Renal cortex interstitium (tissue), 15 donors: ENCODE results near the gene B3GALT2. TPM values are rescaled to one million over a fixed set of nuclear protein-coding genes. Genes with fewer than 3 reads are reported as not detected.
"Not testable (repeated sequence)": the region's sequence is repeated elsewhere in the genome, so short reads cannot be mapped to it uniquely, and the experiment has no call there.

ENCODE experiments used
- DNase-seq, 11 donors: peaks; one replicate each; pipeline ENCODE4 v3.0.0-alpha.2; 2013; ENCODE audit warnings: low read depth in 9 of 11, low spot score in 4 of 11; ENCODE audit errors: extremely low read depth in 1 of 11
- long read RNA-seq, 16 experiments: transcript quantifications; one replicate each; lab custom pipeline, GENCODE V29; 2026
- polyA plus RNA-seq, 3 donors: library from polyadenylated mRNA; unstranded; fragments of 120-200 nt; gene quantifications; one replicate each; pipeline ENCODE4 v1.2.1, GENCODE V29; 2013; ENCODE audit not compliant: insufficient read length in 3 of 3

The B3GALT2 gene
- 10 to 100 TPM; 14.0 to 16.2 (median 15.1) TPM for polyA plus RNA-seq
- long read RNA-seq, donor 1, transcript B3GALT2-201 (2 exons, 3,274 nt), result major isoform, 5 of 5 reads
- long read RNA-seq, donor 1, partial matches to known transcripts, result 0 of 5 reads
- long read RNA-seq, donor 1, other reads (novel, unspliced or antisense), result 0 of 5 reads
- long read RNA-seq, donor 2, partial matches to known transcripts, result 0 of 4 reads
- long read RNA-seq, donor 2, other reads (novel, unspliced or antisense), result 0 of 4 reads
- long read RNA-seq, donor 3, transcript B3GALT2-201 (2 exons, 3,274 nt), result major isoform, 11 of 23 reads
- long read RNA-seq, donor 3, partial matches to known transcripts, result 12 of 23 reads
- long read RNA-seq, donor 3, other reads (novel, unspliced or antisense), result 0 of 23 reads
- long read RNA-seq, donor 4, partial matches to known transcripts, result 0 of 2 reads
- long read RNA-seq, donor 4, other reads (novel, unspliced or antisense), result 0 of 2 reads
- long read RNA-seq, donor 5, result 0 reads
- long read RNA-seq, donor 6, partial matches to known transcripts, result 75 of 85 reads
- long read RNA-seq, donor 6, other reads (novel, unspliced or antisense), result 6 of 85 reads
- long read RNA-seq, donor 7, transcript B3GALT2-201 (2 exons, 3,274 nt), result major isoform, 6 of 6 reads
- long read RNA-seq, donor 7, partial matches to known transcripts, result 0 of 6 reads
- long read RNA-seq, donor 7, other reads (novel, unspliced or antisense), result 0 of 6 reads
- long read RNA-seq, donor 8, transcript B3GALT2-201 (2 exons, 3,274 nt), result major isoform, 7 of 7 reads
- long read RNA-seq, donor 8, partial matches to known transcripts, result 0 of 7 reads
- long read RNA-seq, donor 8, other reads (novel, unspliced or antisense), result 0 of 7 reads
- long read RNA-seq, donor 9, transcript B3GALT2-201 (2 exons, 3,274 nt), result major isoform, 8 of 8 reads
- long read RNA-seq, donor 9, partial matches to known transcripts, result 0 of 8 reads
- long read RNA-seq, donor 9, other reads (novel, unspliced or antisense), result 0 of 8 reads
- long read RNA-seq, donor 10, partial matches to known transcripts, result 0 of 2 reads
- long read RNA-seq, donor 10, other reads (novel, unspliced or antisense), result 0 of 2 reads
- long read RNA-seq, donor 11, result 0 reads
- long read RNA-seq, donor 12, partial matches to known transcripts, result 0 of 4 reads
- long read RNA-seq, donor 12, other reads (novel, unspliced or antisense), result 0 of 4 reads
- long read RNA-seq, donor 13, transcript B3GALT2-201 (2 exons, 3,274 nt), result major isoform, 13 of 13 reads
- long read RNA-seq, donor 13, partial matches to known transcripts, result 0 of 13 reads
- long read RNA-seq, donor 13, other reads (novel, unspliced or antisense), result 0 of 13 reads
- long read RNA-seq, donor 14, partial matches to known transcripts, result 0 of 2 reads
- long read RNA-seq, donor 14, other reads (novel, unspliced or antisense), result 0 of 2 reads
- long read RNA-seq, donor 15, partial matches to known transcripts, result 0 of 4 reads
- long read RNA-seq, donor 15, other reads (novel, unspliced or antisense), result 0 of 4 reads
- long read RNA-seq, donor 16, transcript B3GALT2-201 (2 exons, 3,274 nt), result major isoform, 5 of 5 reads
- long read RNA-seq, donor 16, partial matches to known transcripts, result 0 of 5 reads
- long read RNA-seq, donor 16, other reads (novel, unspliced or antisense), result 0 of 5 reads

- DNase-seq, result peak in 6 of 11 donors; percentile 48 to 59 (median 52)
Measured at GRCh38 chr1:193185901-193186731, at the start of gene B3GALT2. Gene B3GALT2, minus strand, starts transcription at chr1:193186613. Its CDS starts 5,051 bp downstream, at chr1:193181562.

GRCh38 chr1:193234530-193234929 is 48.1 kb upstream of the B3GALT2 start:
- DNase-seq, result no peak

- not testable (repeated sequence) for DNase-seq
Measured at GRCh38 chr1:193231146-193231545, 44.7 kb upstream of the B3GALT2 start.

GRCh38 chr1:193229136-193229535 is 42.7 kb upstream of the B3GALT2 start:
- no peak for DNase-seq

GRCh38 chr1:193222056-193222615 is 35.7 kb upstream of the B3GALT2 start:
- DNase-seq, result no peak

- peak in 1 of 11 donors; percentile 17 for DNase-seq
Measured at GRCh38 chr1:193221651-193222050, 35.2 kb upstream of the B3GALT2 start.

- DNase-seq, result no peak
Measured at GRCh38 chr1:193219391-193219790, 33.0 kb upstream of the B3GALT2 start.

- no peak for DNase-seq
Measured at GRCh38 chr1:193216920-193217319, 30.5 kb upstream of the B3GALT2 start.

- no peak for DNase-seq
Measured at GRCh38 chr1:193213998-193214397, 27.6 kb upstream of the B3GALT2 start.

- no peak for DNase-seq
Measured at GRCh38 chr1:193212637-193213036, 26.2 kb upstream of the B3GALT2 start.

- no peak for DNase-seq
Measured at GRCh38 chr1:193211539-193211938, 25.1 kb upstream of the B3GALT2 start.

GRCh38 chr1:193210996-193211395 is 24.6 kb upstream of the B3GALT2 start:
- DNase-seq, result peak in 7 of 11 donors; percentile 16 to 55 (median 36)

GRCh38 chr1:193201021-193201420 is 14.6 kb upstream of the B3GALT2 start:
- no peak for DNase-seq

- no peak for DNase-seq
Measured at GRCh38 chr1:193199940-193200339, 13.5 kb upstream of the B3GALT2 start.

- DNase-seq, result no peak
Measured at GRCh38 chr1:193192586-193192985, 6.2 kb upstream of the B3GALT2 start.

- no peak for DNase-seq
Measured at GRCh38 chr1:193190096-193190744, 3.8 kb upstream of the B3GALT2 start.
